Measurements from ENCODE around the gene TUBA4A.
"Not testable (repeated sequence)": the region's sequence is repeated elsewhere in the genome, so short reads cannot be mapped to it uniquely, and the experiment has no call there.

The TUBA4A gene

DNA sequence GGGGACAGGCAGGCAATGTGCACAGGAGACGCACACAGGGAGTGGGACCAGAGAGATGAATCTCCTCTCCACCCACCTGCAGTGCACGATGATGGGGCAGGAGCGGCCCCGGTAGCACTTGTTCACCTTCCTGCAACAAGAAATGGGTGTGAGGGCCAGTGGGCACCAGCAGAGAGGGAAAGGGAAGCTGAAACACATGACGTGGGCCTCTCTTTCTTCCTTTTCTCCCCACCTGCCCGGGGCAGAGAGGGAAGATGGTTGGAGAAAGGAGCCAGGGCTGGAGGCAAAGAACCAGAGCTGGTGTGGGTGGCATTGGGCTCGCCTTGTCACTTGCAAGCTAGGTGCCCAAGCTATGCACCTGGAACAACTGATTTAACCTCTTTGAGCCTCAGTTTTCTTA, 37.7 kb upstream of the TUBA4A start:
- no peak for DNase-seq (ENCODE audit: low read depth)
- H3K4me3 ChIP-seq (ENCODE audit: low read depth, low read length): no peak overlapping the region
- TF ChIP-seq, protein P1, sequence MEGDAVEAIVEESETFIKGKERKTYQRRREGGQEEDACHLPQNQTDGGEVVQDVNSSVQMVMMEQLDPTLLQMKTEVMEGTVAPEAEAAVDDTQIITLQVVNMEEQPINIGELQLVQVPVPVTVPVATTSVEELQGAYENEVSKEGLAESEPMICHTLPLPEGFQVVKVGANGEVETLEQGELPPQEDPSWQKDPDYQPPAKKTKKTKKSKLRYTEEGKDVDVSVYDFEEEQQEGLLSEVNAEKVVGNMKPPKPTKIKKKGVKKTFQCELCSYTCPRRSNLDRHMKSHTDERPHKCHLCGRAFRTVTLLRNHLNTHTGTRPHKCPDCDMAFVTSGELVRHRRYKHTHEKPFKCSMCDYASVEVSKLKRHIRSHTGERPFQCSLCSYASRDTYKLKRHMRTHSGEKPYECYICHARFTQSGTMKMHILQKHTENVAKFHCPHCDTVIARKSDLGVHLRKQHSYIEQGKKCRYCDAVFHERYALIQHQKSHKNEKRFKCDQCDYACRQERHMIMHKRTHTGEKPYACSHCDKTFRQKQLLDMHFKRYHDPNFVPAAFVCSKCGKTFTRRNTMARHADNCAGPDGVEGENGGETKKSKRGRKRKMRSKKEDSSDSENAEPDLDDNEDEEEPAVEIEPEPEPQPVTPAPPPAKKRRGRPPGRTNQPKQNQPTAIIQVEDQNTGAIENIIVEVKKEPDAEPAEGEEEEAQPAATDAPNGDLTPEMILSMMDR (IDR thresholded peaks at IDR 0.05; ENCODE audit: insufficient read depth, low read depth, low read length, missing control alignments): no peak

DNA sequence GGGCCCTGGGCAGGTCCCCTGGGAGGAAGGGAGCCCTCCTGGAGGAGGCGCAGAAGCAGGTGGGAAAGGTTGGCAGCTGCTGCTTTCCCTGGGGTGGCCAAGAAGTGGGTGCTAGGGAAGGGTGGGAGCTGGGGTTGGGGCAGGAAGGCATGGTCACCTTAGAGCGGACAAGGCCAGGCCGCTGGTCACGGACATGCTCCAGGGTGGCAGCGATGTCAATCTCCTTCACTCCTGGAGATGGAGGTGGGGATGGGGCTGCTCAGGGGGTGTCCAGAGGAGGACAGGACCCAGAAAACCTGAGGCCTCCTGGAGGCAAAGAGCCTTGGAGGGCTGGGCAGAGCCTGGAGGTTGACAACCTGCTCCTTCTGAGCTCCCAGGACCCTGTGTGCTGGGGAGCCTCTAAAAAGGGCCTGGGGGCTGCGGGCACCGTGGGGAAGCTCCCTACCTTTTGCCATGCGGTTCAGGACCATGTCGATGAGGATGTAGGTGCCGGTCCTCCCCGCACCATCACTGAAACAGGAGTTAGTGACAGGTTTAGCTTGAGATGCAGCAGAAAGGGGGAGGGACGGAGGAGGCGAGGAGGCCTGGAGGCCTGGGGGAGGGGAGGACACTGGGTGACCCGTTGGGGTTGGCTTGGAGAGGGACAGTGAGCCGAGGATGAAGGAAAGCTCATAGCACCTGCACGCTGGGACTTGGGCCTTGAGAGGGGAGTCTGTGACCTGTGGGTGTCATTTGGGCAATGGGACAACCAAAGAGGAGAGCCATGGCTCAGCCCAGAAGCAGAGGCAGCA, 36.9 kb upstream of the TUBA4A start:
- H3K4me3 ChIP-seq (ENCODE audit: low read depth, low read length): no peak overlapping the region
- TF ChIP-seq, protein P1 (IDR thresholded peaks at IDR 0.05; ENCODE audit: insufficient read depth, low read depth, low read length, missing control alignments): no peak
- no peak for DNase-seq (ENCODE audit: low read depth)

DNA sequence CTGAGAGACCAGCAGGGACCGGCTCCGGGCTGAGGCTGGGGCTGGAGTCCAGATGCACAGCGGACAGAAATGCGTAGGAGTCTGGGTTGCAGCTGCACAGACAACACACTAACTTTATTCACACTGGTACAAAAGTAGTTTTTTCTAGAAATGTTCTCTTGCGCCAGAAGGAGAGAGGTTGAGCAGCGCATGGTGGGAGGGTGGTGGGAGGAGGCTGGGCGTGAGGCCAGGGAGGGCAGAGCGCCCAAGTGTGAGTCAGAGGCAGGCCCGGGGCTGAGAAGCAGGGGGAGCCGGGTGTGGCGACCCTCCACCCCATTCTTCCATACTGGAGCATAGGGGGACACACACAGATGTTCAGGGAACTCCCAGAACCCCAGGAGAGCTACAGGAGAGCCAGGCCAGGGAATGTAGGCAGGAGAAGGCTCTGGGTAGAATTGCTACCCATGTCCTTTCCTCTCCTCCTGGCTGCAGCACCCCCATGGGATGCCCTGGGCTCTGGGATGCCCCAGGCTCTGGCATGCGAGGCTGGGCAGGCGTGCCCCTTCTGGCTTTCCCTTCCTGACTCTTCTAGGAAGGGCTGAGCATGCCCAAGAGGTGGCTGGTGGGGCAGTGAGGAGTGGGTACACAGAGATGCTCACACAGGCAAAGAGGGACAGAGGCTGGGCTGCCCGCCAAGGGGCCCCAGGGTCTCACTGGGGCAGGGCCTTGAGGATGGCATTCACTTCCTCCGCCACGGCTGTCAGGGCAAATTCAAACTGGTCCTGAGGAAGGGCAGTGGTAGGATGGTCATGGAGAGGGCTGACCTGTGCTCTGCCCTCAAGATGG, 36.0 kb upstream of the TUBA4A start:
- DNase-seq (ENCODE audit: low read depth): no peak
- H3K4me3 ChIP-seq (ENCODE audit: low read depth, low read length): no peak overlapping the region
- TF ChIP-seq, protein P1 (IDR thresholded peaks at IDR 0.05; ENCODE audit: insufficient read depth, low read depth, low read length, missing control alignments): no peak

DNA sequence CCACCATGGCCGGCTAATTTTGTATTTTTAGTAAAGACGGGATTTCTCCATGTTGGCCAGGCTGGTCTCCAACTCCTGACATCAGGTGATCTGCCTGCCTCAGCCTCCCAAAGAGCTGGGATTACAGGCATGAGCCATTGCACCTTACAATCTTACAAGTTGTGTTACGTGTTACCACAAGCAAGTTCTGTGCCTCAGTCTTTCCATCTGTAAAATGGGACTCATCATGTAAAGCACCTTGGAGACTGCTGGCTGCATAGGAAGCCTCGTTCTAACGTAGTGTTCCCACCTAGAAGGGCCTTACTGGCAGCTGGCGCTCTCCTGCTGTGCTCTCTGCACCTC, 35.4 kb upstream of the TUBA4A start:
- H3K4me3 ChIP-seq (ENCODE audit: low read depth, low read length): no peak overlapping the region
- TF ChIP-seq, protein P1 (IDR thresholded peaks at IDR 0.05; ENCODE audit: insufficient read depth, low read depth, low read length, missing control alignments): no peak
- no peak for DNase-seq (ENCODE audit: low read depth)

DNA sequence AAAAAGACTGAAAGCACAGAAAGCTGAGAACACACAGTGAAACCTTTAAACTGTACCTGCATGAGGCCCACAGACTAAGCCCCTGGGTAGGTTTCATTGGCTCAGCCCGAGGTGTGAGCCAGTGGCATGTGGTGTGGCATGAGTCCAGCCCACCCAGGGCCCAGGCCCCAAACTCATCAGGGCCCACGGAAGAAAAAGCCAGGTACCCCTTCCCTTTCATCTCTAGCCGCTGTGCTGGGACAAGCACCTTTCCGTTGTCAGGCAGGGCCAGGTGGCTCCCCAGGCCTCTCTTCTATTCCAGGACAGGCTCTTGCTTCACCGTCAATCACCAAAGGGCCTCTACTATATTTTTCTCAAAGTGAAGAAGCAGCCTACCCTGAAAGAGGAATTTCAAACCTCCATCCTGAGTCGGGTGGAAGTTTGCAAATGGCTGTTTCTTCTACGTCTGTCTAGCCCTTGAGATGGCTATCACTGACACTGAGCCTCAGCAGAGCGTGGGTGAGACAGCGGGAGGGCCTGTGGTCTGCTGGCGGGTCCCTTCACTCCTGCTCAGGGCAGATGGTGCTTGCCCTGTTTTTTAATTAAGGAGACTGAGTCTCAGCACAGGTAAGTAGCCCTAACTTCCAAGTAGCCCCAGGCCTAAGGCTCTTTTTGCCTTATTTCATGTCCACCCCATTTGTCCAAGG, 34.0 kb upstream of the TUBA4A start:
- no peak for DNase-seq (ENCODE audit: low read depth)
- TF ChIP-seq, protein P1 (IDR thresholded peaks at IDR 0.05; ENCODE audit: insufficient read depth, low read depth, low read length, missing control alignments): no peak

DNA sequence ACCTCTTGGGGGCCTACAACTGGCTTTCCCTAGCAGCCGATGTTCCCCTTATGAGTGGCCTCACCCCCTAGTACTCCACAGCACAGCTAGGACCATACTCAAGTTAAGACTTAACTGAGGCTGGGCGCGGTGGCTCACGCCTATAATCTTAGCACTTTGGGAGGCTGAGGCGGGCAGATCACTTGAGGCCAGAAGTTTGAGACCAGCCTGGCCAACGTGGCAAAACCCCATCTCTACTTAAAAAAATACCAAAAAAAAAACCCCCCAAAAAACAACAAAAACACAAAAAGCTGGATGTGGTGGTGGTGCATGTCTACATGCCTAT, 33.4 kb upstream of the TUBA4A start:
- DNase-seq (ENCODE audit: low read depth): not testable (repeated sequence)

More for the DNA sequence above, 34.0 kb upstream of the TUBA4A start:
- no peak overlapping the region for H3K4me3 ChIP-seq (ENCODE audit: low read depth, low read length)

DNA sequence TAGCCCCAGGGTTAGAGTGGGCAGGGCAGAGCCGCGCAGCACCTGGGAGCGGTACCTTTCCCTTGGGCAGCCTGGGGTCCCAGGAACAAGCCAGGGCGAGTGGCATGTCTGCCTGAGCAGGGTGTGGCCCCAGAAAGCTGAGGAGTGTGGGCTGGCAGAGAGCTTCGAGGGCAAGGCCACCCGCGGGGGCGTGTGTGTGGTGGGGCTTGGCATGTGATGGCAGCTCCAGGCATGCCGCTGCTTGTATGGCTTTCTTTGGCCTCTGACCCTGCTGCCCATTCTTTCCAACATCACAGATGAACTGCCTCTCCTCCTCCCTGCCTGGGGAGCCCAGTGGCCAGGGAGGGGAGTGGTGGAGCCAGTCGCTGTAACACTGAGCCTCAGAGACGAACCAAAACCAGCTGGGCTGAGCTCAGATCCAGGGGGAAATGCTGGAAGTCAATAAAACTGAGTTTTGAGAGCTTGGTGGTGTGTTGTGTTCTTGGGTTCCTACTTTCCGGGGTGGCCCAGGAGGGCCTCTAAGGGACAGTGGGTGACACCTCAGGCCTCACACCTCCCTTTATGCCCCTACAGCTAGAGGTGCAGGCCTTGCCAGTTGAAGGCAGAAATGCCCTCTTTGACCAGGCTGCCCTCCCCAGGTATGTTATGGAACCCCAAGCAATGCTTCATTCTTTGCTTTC, 32.9 kb upstream of the TUBA4A start:
- TF ChIP-seq, protein P1 (IDR thresholded peaks at IDR 0.05; ENCODE audit: insufficient read depth, low read depth, low read length, missing control alignments): peak; percentile 4
- no peak for DNase-seq (ENCODE audit: low read depth)
- H3K4me3 ChIP-seq (ENCODE audit: low read depth, low read length): no peak overlapping the region

More for the DNA sequence above, 33.4 kb upstream of the TUBA4A start:
- H3K4me3 ChIP-seq (ENCODE audit: low read depth, low read length): not testable (repeated sequence)

Measured in GM12865 (cell line).